D721Med (cell line): ENCODE results near the gene CIDEB.

ENCODE experiments used
- DNase-seq: peaks from one replicate; pipeline ENCODE4 v3.0.0; 2011; ENCODE audit warnings: low spot score; ENCODE audit not compliant: insufficient read length
- FAIRE-seq: peaks from 2 replicates; lab custom pipeline; 2011; peaks lifted over from hg19 to GRCh38; lab: Jason Lieb, UNC
- CTCF ChIP-seq: IDR thresholded peaks from 2 replicates; pipeline ENCODE4 v1.5.1; 2012; ENCODE audit warnings: mild to moderate bottlenecking, control low read depth; ENCODE audit not compliant: insufficient read depth; ENCODE audit errors: missing control alignments

Gene CIDEB

GRCh38 chr14:24279301-24280186, 28.2 kb downstream of the CIDEB start:
- FAIRE-seq, result no peak
- TF ChIP-seq CTCF, result no peak

GRCh38 chr14:24278424-24278823, 29.4 kb downstream of the CIDEB start:
- FAIRE-seq (no peak), DNase-seq (no peak)
- no peak for TF ChIP-seq CTCF

More at GRCh38 chr14:24279301-24280186, 28.2 kb downstream of the CIDEB start:
- DNase-seq, result no peak

GRCh38 chr14:24277606-24278321, 30.0 kb downstream of the CIDEB start:
- no peak for DNase-seq
- FAIRE-seq, result no peak
- no peak for TF ChIP-seq CTCF

GRCh38 chr14:24277071-24277470, 30.7 kb downstream of the CIDEB start:
- DNase-seq (no peak), FAIRE-seq (no peak)
- TF ChIP-seq CTCF, result no peak

GRCh38 chr14:24274101-24274543, 33.7 kb downstream of the CIDEB start:
- DNase-seq, result no peak
- TF ChIP-seq CTCF, result no peak
- FAIRE-seq, result no peak

- TF ChIP-seq CTCF, result peak; percentile 12
- peak; percentile 60 for DNase-seq
- no peak for FAIRE-seq
These were observed 34.3 kb downstream of the CIDEB start for GRCh38 chr14:24273422-24273998.
